Heart right ventricle (tissue), 16 donors: Measurements from ENCODE around the gene TMEM45A. TPM values are rescaled to one million over a fixed set of nuclear protein-coding genes. Genes with fewer than 3 reads are reported as not detected.
"Not testable (repeated sequence)": the region's sequence is repeated elsewhere in the genome, so short reads cannot be mapped to it uniquely, and the experiment has no call there.

Experiments
- ATAC-seq, 8 donors: fragments of 200-7000 bp; cut with Tn5 transposase; one replicate each; pipeline ENCODE4 v1.9.1; 2020; ENCODE audit warnings: mild to moderate bottlenecking in 8 of 8, moderate library complexity in 8 of 8, moderate number of reproducible peaks in 1 of 8
- DNase-seq, 2 donors: peaks; one replicate each; pipeline ENCODE4 v3.0.0-alpha.2; 2020
- H3K27ac ChIP-seq, 10 donors: fragments of 200-600 bp; sonication (generic) in 2 of 10; one replicate each; pipeline versions ENCODE4 v1.5.0 to v1.8.0; 2020 to 2022; ENCODE audit warnings: mild to moderate bottlenecking in 3 of 10
- H3K27me3 ChIP-seq, 7 donors: fragments of 200-600 bp; one replicate each; pipeline ENCODE4 v1.8.0; 2021 to 2022; ENCODE audit warnings: mild to moderate bottlenecking in 2 of 7
- H3K36me3 ChIP-seq, 9 donors: fragments of 200-600 bp; sonication (generic) in 1 of 9; one replicate each; pipeline versions ENCODE4 v1.5.0 to v1.8.0; 2020 to 2022; ENCODE audit warnings: mild to moderate bottlenecking in 2 of 9
- H3K4me1 ChIP-seq, 9 donors: fragments of 200-600 bp; sonication (generic) in 1 of 9; one replicate each; pipeline versions ENCODE4 v1.5.0 to v1.8.0; 2020 to 2022; ENCODE audit warnings: mild to moderate bottlenecking in 4 of 9
- H3K4me3 ChIP-seq, 10 donors: fragments of 200-600 bp; sonication (generic) in 2 of 10; one replicate each; pipeline versions ENCODE4 v1.5.0 to v1.8.0; 2020 to 2022; ENCODE audit warnings: mild to moderate bottlenecking in 7 of 10, moderate library complexity in 2 of 10
- H3K9me3 ChIP-seq, 11 donors: fragments of 200-600 bp in 10 of 11; sonication (generic) in 2 of 11; one replicate each; pipeline versions ENCODE4 v1.5.0 to v1.8.0; 2013 to 2022; ENCODE audit warnings: mild to moderate bottlenecking in 2 of 11, control low read depth in 1 of 11, moderate library complexity in 1 of 11
- CTCF ChIP-seq, 9 donors: fragments of 200-600 bp; sonication (generic) in 2 of 9; IDR thresholded peaks; one replicate each; pipeline versions ENCODE4 v1.5.0 to v1.8.0; 2021 to 2022; ENCODE audit warnings: antibody characterized with exemption in 9 of 9, mild to moderate bottlenecking in 5 of 9, moderate library complexity in 1 of 9
- WGBS, 2 donors: extraction: QIAGEN DNeasy Blood & Tissue Kit; methylation state at CpG; one replicate each; pipeline ENCODE4 v1.1.7; 2013; ENCODE audit warnings: inconsistent platforms in 1 of 2; 5-methylcytosine and 5-hydroxymethylcytosine counted together
- intact Hi-C, 10 donors: fragments of 100-400 bp; cut with DNase I; formaldehyde crosslinking; loops; one replicate each; pipeline versions ENCODE4 v1.11.1 to v1.14.2; 2022
- polyA plus RNA-seq, 2 donors: library from polyadenylated mRNA; stranded (reverse); fragments of 200-250 nt; gene quantifications; one replicate each; pipeline ENCODE4 v1.2.3, GENCODE V29; 2013
- total RNA-seq, 10 donors: library from RNA; stranded (reverse); fragmentation: NEBNext Ultra II Directional in 3 of 10; extraction: Animal tissue kit (Norgen Biotek cat#: 25700) in 3 of 10; gene quantifications; one replicate each; pipeline versions ENCODE4 v1.2.1 to v1.2.4, GENCODE V29; 2021 to 2023
- donor health status: Arrhythmogenic right ventricular cardiomyopathy.
- donor health status: ischemic (EF 13 %, LVEDD 7.1; RV severe dilation, severe dysfunction).
- donor health status: healthy with polysubstance abuse.
- donor health status: DM: no; HTN: yes; CAD: no.
- donor health status: DM: no; HTN: no; CAD: no.
- donor health status: ischemic (EF 25% LVEDD 6.9; RV normal size, moderate dysfunction).
- donor health status: ischemic (EF 25% LVEDD 5.7; RV mildly dilated, moderate dysfunction).
- donor health status: healthy.
- donor health status: DM: yes; HTN: yes; CAD: no.
- donor health status: Ischemic cardiomyopathy.
- donor health status: ischemic (EF 35%, LVEDD 5.7; RV mildly dilated, moderate dysfunction).
- donor health status: nonischemic (EF 11% LVEDD 7.7; RV severe dilation, severe dysfunction).
- donor health status: DM: yes; HTN: yes; CAD: no.
- donor health status: PGD.
- donor health status: ischemic (EF 29% LVEDD 5.4; RV normal size, mild dysfunction).
- donor health status: nonischemic (EF 23%, LVEDD 6.1; RV moderate dilation, normal function).

TMEM45A gene
- total and polyA plus RNA-seq, 12 donors = 0.80 to 16.1 (median 2.5) TPM

- no peak overlapping the region for H3K27ac ChIP-seq
- no peak for ATAC-seq
- WGBS, 2 donors = 86 to 87% methylated on average over 5 of the region's 5 CpGs
Observed at GRCh38 chr3:100537646-100538338, 45.4 kb downstream of the TMEM45A start.

DNA sequence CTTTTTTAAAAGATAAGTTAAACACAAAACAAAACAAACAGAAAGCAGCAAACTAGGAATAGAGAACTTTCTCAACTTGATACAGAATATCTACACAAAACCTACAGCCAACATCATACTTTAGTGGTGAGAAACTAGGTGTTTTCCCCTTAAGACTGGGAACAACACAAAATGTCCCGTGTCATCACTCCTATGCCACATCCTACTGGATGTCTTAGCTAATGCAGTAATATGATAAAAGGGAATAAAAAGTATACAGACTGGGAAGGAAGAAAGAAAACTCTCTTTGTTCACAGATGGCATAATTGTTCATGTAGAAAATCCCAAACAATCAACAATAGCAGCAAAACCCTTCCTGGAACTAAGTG is 45.9 kb downstream of the TMEM45A start:
- Histone ChIP-seq H3K4me1 (no peaks in the 10 kb centered on the region), H3K4me3 (no peak overlapping the region), H3K27me3 (no peaks in the 10 kb centered on the region), H3K9me3 (peaks cover 0 to 6% (median 0%) of the 10 kb centered on the region in 11 donors), H3K27ac (no peak overlapping the region), H3K36me3 (no peaks in the 10 kb centered on the region)
- intact Hi-C loops = no loop called here
- 68 to 80% methylated on average over 1 of the region's 1 CpG for WGBS, 2 donors
- no peak for TF ChIP-seq CTCF (IDR thresholded peaks at IDR 0.05)
- no peak for DNase-seq
- no peak for ATAC-seq

More at GRCh38 chr3:100537646-100538338, 45.4 kb downstream of the TMEM45A start:
- DNase-seq = no peak
- no peak overlapping the region for H3K4me3 ChIP-seq
- intact Hi-C loops = no loop called here
- no peaks in the 10 kb centered on the region for H3K36me3 ChIP-seq
- H3K4me1 ChIP-seq = no peaks in the 10 kb centered on the region
- peaks cover 0 to 6% (median 0%) of the 10 kb centered on the region in 11 donors for H3K9me3 ChIP-seq
- no peak for TF ChIP-seq CTCF (IDR thresholded peaks at IDR 0.05)
- H3K27me3 ChIP-seq = no peaks in the 10 kb centered on the region

DNA sequence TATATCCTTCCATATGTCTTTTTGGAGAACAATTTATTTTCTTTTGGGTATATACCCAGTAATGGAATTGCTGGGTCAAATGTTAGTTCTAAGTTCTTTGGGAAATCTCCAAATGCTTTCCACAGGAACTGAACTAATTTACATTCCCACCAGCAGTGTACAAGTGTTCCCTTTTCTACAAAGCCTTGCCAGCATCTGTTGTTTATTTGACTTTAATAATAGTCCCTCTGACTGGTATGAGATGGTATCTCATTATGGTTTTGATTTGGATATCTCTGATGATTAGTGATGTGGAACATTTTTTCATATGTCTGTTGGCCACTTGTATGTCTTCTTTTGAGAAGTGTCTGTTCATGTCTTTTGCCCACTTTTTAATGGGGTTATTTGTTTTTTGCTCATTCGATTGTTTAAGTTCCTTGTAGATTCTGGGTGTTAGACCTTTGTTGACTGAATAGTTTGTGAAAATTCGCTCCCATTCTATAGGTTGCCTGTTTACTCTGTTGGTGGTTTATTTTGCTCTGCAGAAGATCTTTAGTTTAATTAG is 48.4 kb downstream of the TMEM45A start:
- Histone ChIP-seq H3K27me3 (no peaks in the 10 kb centered on the region), H3K36me3 (no peaks in the 10 kb centered on the region), H3K27ac (no peak overlapping the region), H3K4me1 (no peaks in the 10 kb centered on the region), H3K9me3 (peaks cover 0 to 6% (median 0%) of the 10 kb centered on the region in 11 donors), H3K4me3 (no peak overlapping the region)
- intact Hi-C loops = no loop called here
- DNase-seq (no peak), ATAC-seq (no peak)
- WGBS, 2 donors = 94 to 97% methylated on average over 2 of the region's 2 CpGs
- no peak for TF ChIP-seq CTCF (IDR thresholded peaks at IDR 0.05)

DNA sequence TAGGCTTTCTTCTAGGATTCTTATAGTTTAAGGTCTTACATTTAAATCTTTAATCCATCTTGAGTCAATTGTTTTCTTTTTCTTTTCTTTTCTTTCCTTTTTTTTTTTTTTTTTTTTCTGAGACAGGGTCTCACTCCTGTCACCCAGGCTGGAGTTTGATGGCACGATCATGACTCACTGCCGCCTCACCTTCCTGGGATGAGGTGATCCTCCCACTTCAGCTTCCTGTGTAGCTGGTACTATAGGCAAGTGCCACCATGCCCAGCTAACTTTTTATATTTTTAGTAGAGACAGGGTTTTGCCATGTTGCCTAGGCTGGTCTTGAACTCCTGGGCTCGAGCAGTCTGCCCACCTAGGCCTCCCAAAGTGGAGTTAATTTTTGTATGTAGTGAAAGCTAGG is 49.0 kb downstream of the TMEM45A start:
- ATAC-seq, DNase-seq, H3K36me3 ChIP-seq, H3K27me3 ChIP-seq, H3K9me3 ChIP-seq, H3K27ac ChIP-seq, H3K4me3 ChIP-seq, H3K4me1 ChIP-seq, intact Hi-C loops: not testable (repeated sequence)
- WGBS, 2 donors = 91% methylated on average over 3 of the region's 3 CpGs

- 89 to 91% methylated on average over 2 of the region's 2 CpGs for WGBS, 2 donors
- no peak for TF ChIP-seq CTCF (IDR thresholded peaks at IDR 0.05)
- intact Hi-C loops = no loop called here
- Histone ChIP-seq H3K27me3 (peaks cover 0 to 5% (median 0%) of the 10 kb centered on the region in 7 donors), H3K36me3 (no peaks in the 10 kb centered on the region), H3K27ac (no peak overlapping the region), H3K9me3 (peaks cover 0 to 6% (median 0%) of the 10 kb centered on the region in 11 donors), H3K4me3 (no peak overlapping the region), H3K4me1 (no peaks in the 10 kb centered on the region)
- DNase-seq (no peak), ATAC-seq (no peak)
Observed at GRCh38 chr3:100545371-100545770, 53.0 kb downstream of the TMEM45A start.
